Neural progenitor cell (in vitro differentiated cells): ENCODE data around the gene NAT9. TPM values are rescaled to one million over a fixed set of nuclear protein-coding genes. Genes with fewer than 3 reads are reported as not detected.

ENCODE experiments used
- DNase-seq: peaks from one replicate; pipeline ENCODE4 v3.0.0-alpha.2; 2016; ENCODE audit warnings: low spot score
- H2AFZ ChIP-seq: fragments of 200-600 bp; sonication (generic); replicated peaks from 2 replicates; pipeline ENCODE4 v1.6.1; 2016; ENCODE audit warnings: antibody characterized with exemption
- H3F3A ChIP-seq: fragments of 200-600 bp; sonication (generic); 2 replicates; pipeline ENCODE4 v1.6.1; 2016; ENCODE audit warnings: antibody characterized with exemption, low read depth
- H3K27ac ChIP-seq: fragments of 200-600 bp; sonication (generic); 2 replicates; pipeline ENCODE4 v1.5.1; 2016; ENCODE audit warnings: mild to moderate bottlenecking
- H3K27me3 ChIP-seq: fragments of 200-600 bp; sonication (generic); 2 replicates; pipeline ENCODE4 v1.6.1; 2016; ENCODE audit warnings: mild to moderate bottlenecking, moderate library complexity
- H3K36me3 ChIP-seq: fragments of 200-600 bp; sonication (generic); 2 replicates; pipeline ENCODE4 v1.5.1; 2016
- H3K4me1 ChIP-seq: fragments of 200-600 bp; sonication (generic); 2 replicates; pipeline ENCODE4 v1.6.1; 2016; ENCODE audit warnings: mixed run types
- H3K4me2 ChIP-seq: fragments of 200-600 bp; sonication (generic); 2 replicates; pipeline ENCODE4 v1.6.1; 2016
- H3K4me3 ChIP-seq: fragments of 200-600 bp; sonication (generic); 2 replicates; pipeline ENCODE4 v1.5.1; 2016
- H3K79me2 ChIP-seq: fragments of 200-600 bp; sonication (generic); 2 replicates; pipeline ENCODE4 v1.6.1; 2016; ENCODE audit warnings: low read depth
- H3K9ac ChIP-seq: fragments of 200-600 bp; sonication (generic); 2 replicates; pipeline ENCODE4 v1.6.1; 2016
- H3K9me3 ChIP-seq: fragments of 200-600 bp; sonication (generic); 2 replicates; pipeline ENCODE4 v1.5.1; 2016; ENCODE audit warnings: low read depth
- H4K20me1 ChIP-seq: fragments of 200-600 bp; sonication (generic); 2 replicates; pipeline ENCODE4 v1.6.1; 2016; ENCODE audit warnings: low read depth
- H3K27ac Mint-ChIP-seq: 3 replicates; pipeline ENCODE4 v1.8.0; 2021; ENCODE audit warnings: mixed read lengths
- H3K27me3 Mint-ChIP-seq: 2 replicates; pipeline ENCODE4 v1.8.0; 2022; ENCODE audit warnings: low read depth, mild to moderate bottlenecking, inconsistent platforms, moderate library complexity, mixed read lengths; ENCODE audit not compliant: insufficient read depth
- H3K36me3 Mint-ChIP-seq: 3 replicates; pipeline ENCODE4 v1.8.0; 2021; ENCODE audit warnings: mixed read lengths
- H3K4me1 Mint-ChIP-seq: 3 replicates; pipeline ENCODE4 v1.8.0; 2021; ENCODE audit warnings: mixed read lengths
- H3K4me3 Mint-ChIP-seq: 3 replicates; pipeline ENCODE4 v1.8.0; 2021; ENCODE audit warnings: mild to moderate bottlenecking, moderate library complexity, mixed read lengths
- H3K9me3 Mint-ChIP-seq: 3 replicates; pipeline ENCODE4 v1.8.0; 2020; ENCODE audit warnings: mixed read lengths
- EZH2 ChIP-seq: fragments of 200-600 bp; sonication (generic); IDR thresholded peaks from 2 replicates; pipeline ENCODE4 v1.6.1; 2017; ENCODE audit warnings: antibody characterized with exemption, mild to moderate bottlenecking, moderate library complexity
- EZH2phosphoT487 ChIP-seq: fragments of 200-600 bp; sonication (generic); IDR thresholded peaks from 2 replicates; pipeline ENCODE4 v1.6.1; 2017; ENCODE audit warnings: antibody characterized with exemption
- total RNA-seq: library from RNA; depleted of rRNA; stranded (reverse); fragments of >200 nt; gene quantifications from 2 replicates; pipeline ENCODE4 v1.2.3, GENCODE V29; 2015; ENCODE audit warnings: low replicate concordance
- TF ChIP-seq, protein P1 (sequence below): fragments of 200-600 bp; sonication (generic); IDR thresholded peaks from 2 replicates; pipeline ENCODE4 v1.5.1; 2017; ENCODE audit warnings: antibody characterized with exemption, mild to moderate bottlenecking

NAT9 gene
- total RNA-seq, 1 donor from 2014 or later = 75.3 TPM

DNA sequence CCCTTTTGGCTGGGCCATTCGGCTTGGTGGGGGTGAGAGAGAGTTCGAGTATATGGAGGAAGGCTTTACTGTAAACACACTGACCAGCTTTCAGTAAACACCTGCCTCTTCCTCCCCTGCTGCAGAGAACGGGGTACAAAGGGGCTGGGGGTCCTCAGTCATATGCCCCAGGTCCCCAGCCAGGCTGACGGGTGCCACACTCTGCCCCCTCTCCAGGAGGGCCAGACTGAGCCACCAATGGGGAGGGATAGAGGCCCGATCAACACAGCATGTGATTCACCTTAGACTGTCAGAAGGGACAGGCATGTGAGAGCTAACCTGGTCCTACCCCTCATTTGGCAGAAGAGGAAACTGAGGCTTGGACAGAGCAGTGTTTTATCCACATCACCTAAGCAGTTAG, 14.7 kb downstream of the NAT9 start:
- peak overlapping the region; percentile 66 for H3K4me3 Mint-ChIP-seq
- peaks cover 59% of the 10 kb centered on the region for H3K4me1 Mint-ChIP-seq
- Histone ChIP-seq H4K20me1 (peaks cover 49% of the 10 kb centered on the region), H3K27me3 (no peaks in the 10 kb centered on the region), H3K9me3 (no peaks in the 10 kb centered on the region), H3K9ac (no peak overlapping the region), H3K4me2 (peak overlapping the region; percentile 72), H2AFZ (no peak overlapping the region), H3K27ac (peak overlapping the region; percentile 89), H3K4me1 (peaks cover 79% of the 10 kb centered on the region), H3K36me3 (no peaks in the 10 kb centered on the region), H3K79me2 (peaks cover 94% of the 10 kb centered on the region), H3K4me3 (no peak overlapping the region), H3F3A (peaks cover 39% of the 10 kb centered on the region)
- H3K9me3 Mint-ChIP-seq = no peaks in the 10 kb centered on the region
- no peak for DNase-seq
- H3K27me3 Mint-ChIP-seq = peaks cover 2% of the 10 kb centered on the region
- H3K36me3 Mint-ChIP-seq = peaks cover 2% of the 10 kb centered on the region
- H3K27ac Mint-ChIP-seq = peak overlapping the region; percentile 90
- no peak for TF ChIP-seq EZH2
- no peak for TF ChIP-seq EZH2phosphoT487
- TF ChIP-seq, protein P1, sequence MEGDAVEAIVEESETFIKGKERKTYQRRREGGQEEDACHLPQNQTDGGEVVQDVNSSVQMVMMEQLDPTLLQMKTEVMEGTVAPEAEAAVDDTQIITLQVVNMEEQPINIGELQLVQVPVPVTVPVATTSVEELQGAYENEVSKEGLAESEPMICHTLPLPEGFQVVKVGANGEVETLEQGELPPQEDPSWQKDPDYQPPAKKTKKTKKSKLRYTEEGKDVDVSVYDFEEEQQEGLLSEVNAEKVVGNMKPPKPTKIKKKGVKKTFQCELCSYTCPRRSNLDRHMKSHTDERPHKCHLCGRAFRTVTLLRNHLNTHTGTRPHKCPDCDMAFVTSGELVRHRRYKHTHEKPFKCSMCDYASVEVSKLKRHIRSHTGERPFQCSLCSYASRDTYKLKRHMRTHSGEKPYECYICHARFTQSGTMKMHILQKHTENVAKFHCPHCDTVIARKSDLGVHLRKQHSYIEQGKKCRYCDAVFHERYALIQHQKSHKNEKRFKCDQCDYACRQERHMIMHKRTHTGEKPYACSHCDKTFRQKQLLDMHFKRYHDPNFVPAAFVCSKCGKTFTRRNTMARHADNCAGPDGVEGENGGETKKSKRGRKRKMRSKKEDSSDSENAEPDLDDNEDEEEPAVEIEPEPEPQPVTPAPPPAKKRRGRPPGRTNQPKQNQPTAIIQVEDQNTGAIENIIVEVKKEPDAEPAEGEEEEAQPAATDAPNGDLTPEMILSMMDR = no peak

DNA sequence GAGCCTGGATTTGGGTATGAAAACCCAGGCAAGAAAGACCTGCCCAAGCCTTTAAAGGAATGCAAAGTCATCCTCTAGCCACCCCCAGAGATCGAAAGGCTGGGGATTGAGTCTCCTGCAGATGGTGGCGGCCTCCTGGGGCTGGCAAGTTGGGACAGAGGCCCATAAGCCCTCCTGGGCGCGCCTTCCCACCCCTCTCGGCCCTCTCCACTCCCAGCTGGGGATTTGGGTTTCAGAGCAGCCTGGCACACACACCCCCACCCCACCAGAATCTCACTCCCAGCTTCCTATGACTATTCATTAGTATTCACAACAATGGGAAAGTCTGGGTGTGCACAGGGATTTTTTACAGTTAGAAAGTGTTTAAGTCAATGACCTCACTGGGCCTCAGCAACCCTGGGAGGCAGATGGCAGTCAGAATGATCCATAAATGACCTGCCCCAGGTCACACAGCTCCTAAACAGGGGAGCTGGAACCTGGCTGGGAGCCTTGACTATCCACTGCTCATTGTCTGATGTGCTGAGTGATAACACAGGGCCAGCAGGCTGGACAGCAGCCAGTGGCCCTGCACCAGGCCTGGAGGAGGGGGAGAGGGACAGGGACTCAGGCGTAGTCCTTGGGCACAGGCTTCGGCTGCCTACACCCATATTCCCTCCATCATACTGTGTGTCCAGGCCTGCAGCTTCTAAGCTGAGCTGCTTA, 15.6 kb downstream of the NAT9 start:
- no peaks in the 10 kb centered on the region for H3K9me3 Mint-ChIP-seq
- Histone ChIP-seq H3K27ac (peak overlapping the region; percentile 89), H2AFZ (no peak overlapping the region), H3K4me2 (peak overlapping the region; percentile 72), H3K9me3 (no peaks in the 10 kb centered on the region), H3K36me3 (no peaks in the 10 kb centered on the region), H3K4me3 (peak overlapping the region; percentile 16), H3K9ac (peak overlapping the region; percentile 15), H3K79me2 (peaks cover 94% of the 10 kb centered on the region), H4K20me1 (peaks cover 51% of the 10 kb centered on the region), H3F3A (peaks cover 41% of the 10 kb centered on the region), H3K4me1 (peaks cover 79% of the 10 kb centered on the region), H3K27me3 (no peaks in the 10 kb centered on the region)
- H3K4me3 Mint-ChIP-seq = peak overlapping the region; percentile 38
- peak; percentile 65 for DNase-seq
- peak overlapping the region; percentile 92 for H3K27ac Mint-ChIP-seq
- TF ChIP-seq, protein P1 = no peak
- TF ChIP-seq EZH2phosphoT487 = no peak
- TF ChIP-seq EZH2 = no peak
- peaks cover 59% of the 10 kb centered on the region for H3K4me1 Mint-ChIP-seq
- H3K36me3 Mint-ChIP-seq = no peaks in the 10 kb centered on the region
- peaks cover 2% of the 10 kb centered on the region for H3K27me3 Mint-ChIP-seq

DNA sequence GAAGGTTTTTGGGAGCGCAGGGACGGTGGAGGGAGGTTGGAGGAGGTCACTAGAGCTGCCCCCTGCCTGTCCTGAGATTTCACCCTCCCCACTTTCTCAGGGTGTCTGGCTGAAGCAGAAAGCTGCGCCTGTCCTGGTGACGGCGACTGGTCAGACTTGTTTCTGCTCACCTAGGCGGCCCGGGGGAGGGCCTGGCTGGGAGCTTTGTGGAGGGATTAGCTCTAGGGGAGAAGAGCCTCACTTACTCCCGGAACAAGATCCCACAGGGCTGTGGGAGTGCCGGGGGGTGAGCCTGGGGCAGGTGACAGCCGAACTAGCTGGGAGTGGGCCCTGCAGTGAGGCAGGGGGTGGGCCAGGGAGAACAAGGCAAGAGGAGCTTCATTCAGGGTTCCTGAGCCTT, 16.2 kb downstream of the NAT9 start:
- H3K9ac ChIP-seq = no peak overlapping the region
- H3K27ac ChIP-seq = peak overlapping the region; percentile 89
- DNase-seq = peak; percentile 69
- H3K9me3 ChIP-seq = no peaks in the 10 kb centered on the region
- no peaks in the 10 kb centered on the region for H3K27me3 ChIP-seq
- H3K36me3 ChIP-seq = no peaks in the 10 kb centered on the region
- peak overlapping the region; percentile 76 for H3K27ac Mint-ChIP-seq
- peaks cover 2% of the 10 kb centered on the region for H3K27me3 Mint-ChIP-seq
- H4K20me1 ChIP-seq = peaks cover 53% of the 10 kb centered on the region
- no peak overlapping the region for H3K4me3 Mint-ChIP-seq
- H3K4me3 ChIP-seq = peak overlapping the region; percentile 16
- TF ChIP-seq EZH2phosphoT487 (no peak), EZH2 (no peak)
- TF ChIP-seq, protein P1 = no peak
- no peaks in the 10 kb centered on the region for H3K9me3 Mint-ChIP-seq
- H2AFZ ChIP-seq = no peak overlapping the region
- no peaks in the 10 kb centered on the region for H3K36me3 Mint-ChIP-seq
- peaks cover 78% of the 10 kb centered on the region for H3K4me1 ChIP-seq
- H3F3A ChIP-seq = peaks cover 41% of the 10 kb centered on the region
- peak overlapping the region; percentile 72 for H3K4me2 ChIP-seq
- peaks cover 96% of the 10 kb centered on the region for H3K79me2 ChIP-seq
- H3K4me1 Mint-ChIP-seq = peaks cover 56% of the 10 kb centered on the region
